Keratinocyte (primary cell): ENCODE results near the gene LRP3.

ENCODE experiments used
- CTCF ChIP-seq, 3 experiments: IDR thresholded peaks in 1 of 3; conservative IDR thresholded peaks in 1 of 3; optimal IDR thresholded peaks in 1 of 3; 2 replicates in 2 of 3; 3 replicates in 1 of 3; pipeline versions ENCODE3 to v1.5.1; 2011; ENCODE audit warnings: low read length in 3 of 3, mild to moderate bottlenecking in 3 of 3, moderate library complexity in 2 of 3, control low read depth in 1 of 3, inconsistent platforms in 1 of 3; ENCODE audit not compliant: insufficient read depth in 2 of 3; ENCODE audit errors: extremely low read depth in 1 of 3
- EZH2 ChIP-seq: IDR thresholded peaks from one replicate; pipeline ENCODE4 v1.6.1; 2012; ENCODE audit warnings: inconsistent platforms, mild to moderate bottlenecking, low read length, moderate library complexity

- TF ChIP-seq CTCF (optimal IDR thresholded peaks at IDR 0.05 in 1 of 3, IDR thresholded peaks at IDR 0.05 in 1 of 3, conservative IDR thresholded peaks at IDR 0.05 in 1 of 3; ENCODE audit: extremely low read depth in 1 of 3, insufficient read depth in 2 of 3, low read length in 3 of 3) (no peak), EZH2 (peak; percentile 91)
Observed at GRCh38 chr19:33224694-33225457, 30.7 kb downstream of the LRP3 start.
